GM19238 (cell line): ENCODE data around the gene EBLN1.
A peak's percentile ranks its signal among the peaks of the same experiment; 100 is the strongest.

Source experiments
- DNase-seq: peaks from one replicate; pipeline ENCODE4 v3.0.0; 2011; ENCODE audit warnings: low spot score; ENCODE audit not compliant: insufficient read length

Gene EBLN1

GRCh38 chr10:22217842-22218241, at the start of gene EBLN1:
Gene EBLN1, minus strand, starts transcription at chr10:22218015. Its CDS starts 8,032 bp downstream, at chr10:22209983.
- no peak for DNase-seq

GRCh38 chr10:22265839-22266537, 48.2 kb upstream of the EBLN1 start:
- DNase-seq: no peak

- DNase-seq: no peak
Measured at GRCh38 chr10:22263106-22263505, 45.3 kb upstream of the EBLN1 start.

GRCh38 chr10:22259280-22259679, 41.5 kb upstream of the EBLN1 start:
- no peak for DNase-seq

GRCh38 chr10:22258471-22258870, 40.7 kb upstream of the EBLN1 start:
- no peak for DNase-seq

- no peak for DNase-seq
Measured at GRCh38 chr10:22253580-22253882, 35.7 kb upstream of the EBLN1 start.

- no peak for DNase-seq
Measured at GRCh38 chr10:22252801-22253579, 35.2 kb upstream of the EBLN1 start.

- no peak for DNase-seq
Measured at GRCh38 chr10:22252224-22252800, 34.5 kb upstream of the EBLN1 start.

GRCh38 chr10:22251751-22252223, 34.0 kb upstream of the EBLN1 start:
- no peak for DNase-seq

- no peak for DNase-seq
Measured at GRCh38 chr10:22250897-22251660, 33.3 kb upstream of the EBLN1 start.

GRCh38 chr10:22247636-22248035, 29.8 kb upstream of the EBLN1 start:
- no peak for DNase-seq

GRCh38 chr10:22246680-22247391, 29.0 kb upstream of the EBLN1 start:
- DNase-seq: no peak

GRCh38 chr10:22245567-22245966, 27.8 kb upstream of the EBLN1 start:
- DNase-seq: no peak

GRCh38 chr10:22244855-22245254, 27.0 kb upstream of the EBLN1 start:
- no peak for DNase-seq

GRCh38 chr10:22244001-22244400, 26.2 kb upstream of the EBLN1 start:
- no peak for DNase-seq

- DNase-seq: no peak
Measured at GRCh38 chr10:22243321-22243720, 25.5 kb upstream of the EBLN1 start.

- no peak for DNase-seq
Measured at GRCh38 chr10:22231260-22231659, 13.4 kb upstream of the EBLN1 start.

GRCh38 chr10:22230158-22230833, 12.5 kb upstream of the EBLN1 start:
- DNase-seq: no peak

- no peak for DNase-seq
Measured at GRCh38 chr10:22229802-22230157, 12.0 kb upstream of the EBLN1 start.

GRCh38 chr10:22228943-22229801, 11.4 kb upstream of the EBLN1 start:
- peak; percentile 70 for DNase-seq
